ENCODE data around the gene LMOD3. TPM values are rescaled to one million over a fixed set of nuclear protein-coding genes. Genes with fewer than 3 reads are reported as not detected.

Gene LMOD3
- total and polyA plus RNA-seq, 9 of the 15 experiments (the other 6 are each of a cell fraction or from before 2014, with no cell fraction given) = 0.03 TPM; not detected in 8

DNA sequence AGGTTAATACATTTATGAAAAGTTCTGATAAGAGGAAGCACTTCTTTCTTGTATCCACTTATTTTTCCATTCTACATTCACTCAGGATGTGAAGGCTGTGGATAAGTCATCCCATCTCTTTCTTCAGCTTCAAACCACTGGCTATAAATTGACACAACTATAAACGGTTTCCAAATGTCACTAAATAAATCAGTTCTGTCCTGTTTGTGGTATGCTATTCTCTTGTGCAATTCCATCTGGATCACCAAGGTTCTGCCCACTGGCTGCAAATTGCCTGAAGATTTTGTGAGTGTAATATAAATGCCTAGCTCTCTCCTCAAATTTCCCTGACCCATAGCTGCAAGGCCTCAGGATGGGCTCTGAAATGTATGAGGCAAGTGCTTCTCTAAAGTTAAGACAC is 7.1 kb upstream of the LMOD3 start (continued):
- TF ChIP-seq CHD1 (IDR thresholded peaks at IDR 0.05; ENCODE audit: low read length) = no peak
- no peak for TF ChIP-seq ZNF586 (CRISPR knock-in tag; conservative IDR thresholded peaks at IDR 0.05)
- no peak for TF ChIP-seq PCBP2 (IDR thresholded peaks at IDR 0.05; ENCODE audit: low read depth, low read length, poor library complexity, severe bottlenecking)

DNA sequence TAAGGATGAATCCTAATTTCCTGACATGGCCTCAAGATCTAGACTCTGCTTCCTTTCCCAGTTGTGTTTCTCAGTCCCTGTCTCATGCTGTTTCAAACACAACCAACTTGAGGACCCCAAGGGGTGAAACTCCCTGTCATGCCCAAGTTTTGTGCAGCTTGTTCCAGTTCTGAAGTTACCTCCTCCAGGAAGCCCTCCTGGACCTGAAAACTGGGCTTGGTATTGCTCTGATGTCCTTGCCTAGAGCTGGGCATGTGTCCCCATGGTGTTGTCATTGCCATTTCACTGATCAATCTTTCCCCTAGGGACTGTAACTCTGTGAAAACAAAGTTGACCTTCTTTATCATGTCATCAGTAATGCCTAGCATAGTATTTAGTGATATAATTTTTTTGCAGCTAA is 6.1 kb upstream of the LMOD3 start:
- no peak overlapping the region for H3K27ac ChIP-seq (ENCODE audit: extremely low read depth, low read depth, low read length)
- H3K79me2 ChIP-seq (ENCODE audit: control insufficient read depth, insufficient read depth, low read length) = no peaks in the 10 kb centered on the region
- no peaks in the 10 kb centered on the region for H3K36me3 ChIP-seq (ENCODE audit: control insufficient read depth, insufficient read depth, low read length)
- FAIRE-seq = no peak
- intact Hi-C loops (cut with micrococcal nuclease) = no loop called here
- H3K9me3 ChIP-seq (replicated peaks; ENCODE audit: control insufficient read depth, insufficient read depth, low read depth, low read length) = no peaks in the 10 kb centered on the region
- no peak overlapping the region for H2AFZ ChIP-seq (ENCODE audit: low read depth, low read length)
- no TSS peak for BruUV-seq (replicated peaks)
- H3K9ac ChIP-seq (ENCODE audit: insufficient read depth in 1 of 2, low read depth in 2 of 2, low read length in 2 of 2) = no peak overlapping the region
- CTCF ChIA-PET (ENCODE audit: low intra/inter-chr PET ratio) = no interaction called here
- H3K9me1 ChIP-seq (ENCODE audit: control insufficient read depth, insufficient read depth, low read length) = no peaks in the 10 kb centered on the region
- TF ChIP-seq, protein P1, sequence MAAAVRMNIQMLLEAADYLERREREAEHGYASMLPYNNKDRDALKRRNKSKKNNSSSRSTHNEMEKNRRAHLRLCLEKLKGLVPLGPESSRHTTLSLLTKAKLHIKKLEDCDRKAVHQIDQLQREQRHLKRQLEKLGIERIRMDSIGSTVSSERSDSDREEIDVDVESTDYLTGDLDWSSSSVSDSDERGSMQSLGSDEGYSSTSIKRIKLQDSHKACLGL (CRISPR knock-in tag; IDR thresholded peaks at IDR 0.05; ENCODE audit: borderline replicate concordance, poor library complexity, severe bottlenecking) = no peak
- peak; percentile 75 for TF ChIP-seq ZFP36 (IDR thresholded peaks at IDR 0.05; ENCODE audit: low read depth, low read length, partially characterized antibody)
- no peaks in the 10 kb centered on the region; a peak in 1 of 5 replicates for H3K27me3 ChIP-seq (ENCODE audit: control insufficient read depth in 2 of 2, insufficient read depth in 2 of 2, low read length in 2 of 2)
- H3K4me3 ChIP-seq = no peak overlapping the region
- in situ Hi-C loops (cut with MboI) = no loop called here
- H4K20me1 ChIP-seq (replicated peaks; ENCODE audit: control insufficient read depth, insufficient read depth, low read length) = no peaks in the 10 kb centered on the region
- no peak for ATAC-seq
- POLR2A ChIA-PET = no interaction called here
- no peak overlapping the region for H3K4me2 ChIP-seq (ENCODE audit: insufficient read depth, low read length)
- H3K4me1 ChIP-seq (replicated peaks in 1 of 2; ENCODE audit: control insufficient read depth in 2 of 2, insufficient read depth in 2 of 2, low read length in 2 of 2) = no peaks in the 10 kb centered on the region
- DNase-seq (ENCODE audit: extremely low read depth in 1 of 4, low spot score in 3 of 4) = no peak

Measured in K562 (cell line).